H7 (cell line): Measurements from ENCODE around the gene AGBL3. TPM values are rescaled to one million over a fixed set of nuclear protein-coding genes. Genes with fewer than 3 reads are reported as not detected.
"Not testable (repeated sequence)": the region's sequence is repeated elsewhere in the genome, so short reads cannot be mapped to it uniquely, and the experiment has no call there.

Experiments
- DNase-seq: peaks from one replicate; pipeline ENCODE4 v3.0.0; 2012
- H3K27me3 ChIP-seq: 2 replicates; pipeline ENCODE4 v1.6.0; 2011; ENCODE audit warnings: mild to moderate bottlenecking, low read length; ENCODE audit not compliant: control insufficient read depth, insufficient read depth
- H3K36me3 ChIP-seq: replicated peaks from 2 replicates; pipeline ENCODE4 v1.5.1; 2011; ENCODE audit warnings: low read length; ENCODE audit not compliant: control insufficient read depth, insufficient read depth
- H3K4me3 ChIP-seq: 2 replicates; pipeline ENCODE4 v1.5.1; 2011; ENCODE audit warnings: low read depth, mild to moderate bottlenecking, control low read depth, low read length, moderate library complexity; ENCODE audit not compliant: insufficient read depth
- total RNA-seq: library from RNA; depleted of rRNA; stranded (reverse); fragments of >200 nt; shearing (Covaris generic); gene quantifications from 2 replicates; pipeline ENCODE4 v1.2.3, GENCODE V29; 2014

Gene AGBL3
- total RNA-seq, 1 experiment from 2014 or later, result 1.7 TPM

DNA sequence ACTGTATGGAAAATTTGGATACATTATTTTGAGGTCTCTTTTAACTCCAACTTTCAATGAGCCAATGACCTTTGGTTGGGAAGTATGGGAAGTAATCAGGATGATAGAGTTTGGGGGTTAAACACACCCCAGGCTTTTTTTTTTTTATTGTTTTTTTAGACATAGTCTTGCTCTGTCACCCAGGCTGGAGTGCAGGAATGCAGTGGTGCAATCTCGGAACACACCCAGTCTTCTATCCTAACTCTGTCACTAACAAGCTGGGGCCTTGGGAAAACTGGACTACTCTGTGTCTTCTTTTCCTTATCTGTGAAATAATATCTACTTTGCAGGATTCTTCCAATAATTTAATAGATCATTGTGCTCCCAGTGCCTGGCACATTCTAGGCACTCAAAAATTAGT lies 37.6 kb upstream of the AGBL3 start:
- no peak overlapping the region for H3K4me3 ChIP-seq
- no peak for DNase-seq
- peaks cover 27% of the 10 kb centered on the region for H3K36me3 ChIP-seq
- H3K27me3 ChIP-seq, result no peaks in the 10 kb centered on the region

GRCh38 chr7:134949171-134949570 lies 37.1 kb upstream of the AGBL3 start:
- peaks cover 27% of the 10 kb centered on the region for H3K36me3 ChIP-seq
- no peak overlapping the region for H3K4me3 ChIP-seq
- no peaks in the 10 kb centered on the region for H3K27me3 ChIP-seq
- DNase-seq, result no peak

DNA sequence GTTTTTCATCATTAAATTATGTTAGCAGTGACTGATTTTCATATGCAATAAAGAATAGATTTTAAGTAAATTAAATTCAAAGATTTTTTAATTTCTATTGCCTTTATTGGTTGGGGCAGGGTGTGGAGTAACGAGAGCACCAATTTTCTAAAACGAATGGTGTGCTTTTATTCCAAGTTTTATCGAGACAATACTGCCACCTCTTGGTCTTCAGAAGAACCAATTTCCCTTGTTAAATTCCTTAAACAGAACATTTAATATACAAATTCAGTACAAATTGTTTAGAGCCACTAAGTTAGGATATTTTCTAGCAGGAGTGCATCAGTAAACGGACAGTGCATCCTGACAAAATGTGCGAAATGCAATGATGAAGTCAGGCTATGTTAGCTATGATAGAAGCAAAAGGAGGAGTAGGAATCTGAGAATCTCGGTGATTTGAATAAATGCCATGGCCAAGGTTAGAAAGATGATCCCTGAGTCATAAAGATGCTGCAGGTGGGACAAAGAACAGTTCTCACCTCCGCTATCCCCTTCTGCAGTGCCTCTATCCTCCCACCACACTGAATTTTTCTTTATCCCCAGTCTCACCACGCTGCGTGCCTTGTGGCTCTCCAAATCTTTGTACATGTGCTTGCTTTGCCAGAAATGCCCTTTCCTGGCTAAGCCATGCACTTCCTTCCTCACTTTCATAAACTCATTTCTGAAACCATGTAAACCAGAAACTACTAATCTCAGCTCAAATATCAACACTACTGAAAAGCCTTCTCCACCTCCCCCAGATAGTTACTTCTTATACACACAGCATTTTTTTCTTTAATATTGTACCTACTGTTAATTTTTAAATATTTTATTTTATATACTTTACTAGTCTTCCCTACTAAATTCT lies 31.9 kb upstream of the AGBL3 start:
- Histone ChIP-seq H3K36me3 (peaks cover 26% of the 10 kb centered on the region), H3K4me3 (no peak overlapping the region), H3K27me3 (no peaks in the 10 kb centered on the region)
- DNase-seq, result peak; percentile 15

GRCh38 chr7:134957005-134957404 lies 29.3 kb upstream of the AGBL3 start:
- Histone ChIP-seq H3K4me3 (no peak overlapping the region), H3K27me3 (no peaks in the 10 kb centered on the region), H3K36me3 (peaks cover 22% of the 10 kb centered on the region)
- no peak for DNase-seq

DNA sequence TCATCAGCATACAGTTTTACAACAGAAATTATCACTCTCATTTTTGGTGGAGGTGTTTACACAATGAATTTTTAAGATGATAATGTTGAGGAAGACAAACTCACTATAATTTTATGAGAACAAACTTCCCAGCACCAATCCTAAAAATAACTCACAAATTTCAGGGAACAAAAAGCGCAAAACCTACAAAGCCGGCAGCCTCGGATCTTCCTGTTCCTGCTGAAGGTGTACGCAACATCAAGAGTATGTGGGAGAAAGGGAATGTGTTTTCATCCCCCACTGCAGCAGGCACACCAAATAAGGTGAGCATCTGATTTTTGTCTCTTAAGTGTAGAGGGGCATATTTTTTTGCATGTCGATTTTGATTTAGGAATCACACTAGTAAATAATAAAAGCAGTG lies 26.5 kb upstream of the AGBL3 start:
- peaks cover 22% of the 10 kb centered on the region for H3K36me3 ChIP-seq
- no peaks in the 10 kb centered on the region for H3K27me3 ChIP-seq
- DNase-seq, result no peak
- H3K4me3 ChIP-seq, result no peak overlapping the region

- H3K36me3 ChIP-seq, result peaks cover 22% of the 10 kb centered on the region
- H3K4me3 ChIP-seq, result no peak overlapping the region
- DNase-seq, result no peak
- no peaks in the 10 kb centered on the region for H3K27me3 ChIP-seq
These were observed 24.0 kb upstream of the AGBL3 start for GRCh38 chr7:134962270-134962780.

DNA sequence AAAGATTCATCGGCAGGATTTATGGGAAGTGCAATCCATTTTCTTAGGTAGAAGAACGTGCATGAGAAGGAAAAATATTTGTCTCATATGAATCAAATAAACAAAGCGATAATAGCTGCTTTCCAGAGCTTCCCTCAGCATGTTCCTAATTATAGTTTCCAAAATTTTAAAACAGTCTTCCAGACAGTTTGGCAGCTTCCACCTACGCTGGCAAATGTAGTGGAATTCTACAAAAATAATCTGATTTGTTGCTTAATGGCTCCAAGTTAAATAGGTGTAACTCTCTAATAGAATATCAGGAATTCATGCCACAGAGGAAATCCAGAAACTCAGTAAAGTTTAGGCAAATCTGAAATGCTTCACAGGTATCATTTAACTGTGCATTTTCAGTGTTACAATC lies 23.3 kb upstream of the AGBL3 start:
- H3K27me3 ChIP-seq, result no peaks in the 10 kb centered on the region
- no peak for DNase-seq
- peaks cover 21% of the 10 kb centered on the region for H3K36me3 ChIP-seq
- H3K4me3 ChIP-seq, result no peak overlapping the region

DNA sequence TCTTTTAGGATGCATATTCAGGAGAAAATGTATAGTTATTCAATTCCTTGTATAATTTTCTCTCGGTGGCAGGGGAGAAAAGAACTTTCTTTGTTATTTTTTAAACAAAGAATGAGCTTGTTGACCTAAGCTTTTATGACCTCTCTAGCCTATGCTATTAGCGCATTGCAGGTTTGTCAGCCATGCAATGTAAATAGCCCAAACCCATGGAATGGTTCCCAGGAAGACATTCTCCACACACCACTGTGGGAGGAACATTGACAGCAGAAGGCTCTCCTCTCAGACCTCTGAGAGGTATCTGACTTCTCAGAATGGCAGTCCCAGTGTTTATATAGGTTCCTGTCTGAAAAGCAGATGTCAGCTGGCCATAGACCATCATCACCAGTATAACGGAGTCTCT lies 19.6 kb upstream of the AGBL3 start:
- Histone ChIP-seq H3K36me3 (peaks cover 9% of the 10 kb centered on the region), H3K27me3 (no peaks in the 10 kb centered on the region), H3K4me3 (no peak overlapping the region)
- no peak for DNase-seq

DNA sequence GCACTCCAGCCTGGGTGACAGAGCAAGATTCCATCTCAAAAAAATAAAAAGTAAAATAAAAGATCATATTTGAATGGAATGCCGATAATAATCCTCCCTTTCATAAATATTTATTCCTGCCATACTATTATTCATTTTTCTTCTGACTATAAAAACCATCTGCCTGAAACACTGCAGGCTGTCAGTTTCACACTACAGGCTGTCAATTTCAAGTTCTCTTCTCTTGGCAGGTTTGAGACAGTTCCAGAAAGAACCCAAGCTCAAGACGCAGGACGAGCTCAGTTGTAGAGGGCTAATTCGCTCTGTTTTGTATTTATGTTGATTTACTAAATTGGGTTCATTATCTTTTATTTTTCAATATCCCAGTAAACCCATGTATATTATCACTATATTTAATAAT lies 18.2 kb upstream of the AGBL3 start:
- Histone ChIP-seq H3K27me3 (no peaks in the 10 kb centered on the region), H3K4me3 (no peak overlapping the region), H3K36me3 (peaks cover 9% of the 10 kb centered on the region)
- DNase-seq, result no peak

GRCh38 chr7:134981645-134982044 lies 4.7 kb upstream of the AGBL3 start:
- not testable (repeated sequence) for DNase-seq, H3K36me3 ChIP-seq, H3K4me3 ChIP-seq, H3K27me3 ChIP-seq

DNA sequence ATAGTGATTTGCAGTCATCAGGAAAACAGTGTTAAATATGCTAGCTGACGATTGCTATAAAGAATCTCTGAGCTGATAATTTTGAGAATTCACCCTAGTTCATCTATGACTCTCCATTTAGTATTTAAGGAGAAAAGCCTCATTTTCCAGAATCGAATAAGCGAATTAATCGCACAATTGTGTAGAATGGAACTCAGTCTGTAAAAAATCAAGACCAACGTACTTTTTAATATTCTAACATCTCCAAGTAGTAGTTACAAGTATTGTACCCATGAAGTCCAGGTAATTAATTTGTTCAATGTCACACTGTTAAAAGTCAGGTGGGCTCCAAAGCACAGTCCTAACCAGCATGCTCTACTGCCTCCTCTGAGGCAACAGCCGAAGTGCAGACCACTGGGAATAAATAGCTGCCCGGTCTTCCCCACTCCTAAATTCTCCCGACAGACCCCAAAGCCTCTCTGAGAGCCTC lies 380 bp upstream of the AGBL3 start:
- Histone ChIP-seq H3K36me3 (no peaks in the 10 kb centered on the region), H3K4me3 (peak overlapping the region; percentile 82), H3K27me3 (no peaks in the 10 kb centered on the region)
- DNase-seq, result no peak

DNA sequence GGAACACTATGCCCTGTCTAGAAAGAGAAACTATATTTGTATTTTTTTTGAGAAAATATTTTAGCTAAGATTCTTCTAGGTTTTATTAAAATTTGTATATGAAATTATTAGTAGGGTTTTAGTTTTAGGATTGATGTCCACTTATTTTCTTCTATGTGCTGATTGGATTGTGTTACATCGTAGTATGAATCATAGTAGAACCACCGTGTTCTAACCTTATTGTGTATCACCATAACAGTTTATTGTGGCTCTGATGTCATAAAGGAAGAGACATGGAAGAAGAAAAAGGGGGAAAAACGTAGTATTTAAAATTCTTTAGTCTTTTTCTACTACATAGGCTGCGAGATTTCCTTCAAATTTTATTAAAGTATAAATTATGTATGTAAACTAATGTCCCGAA lies 1.9 kb downstream of the AGBL3 start:
- no peaks in the 10 kb centered on the region for H3K27me3 ChIP-seq
- no peaks in the 10 kb centered on the region for H3K36me3 ChIP-seq
- H3K4me3 ChIP-seq, result no peak overlapping the region
- DNase-seq, result no peak

DNA sequence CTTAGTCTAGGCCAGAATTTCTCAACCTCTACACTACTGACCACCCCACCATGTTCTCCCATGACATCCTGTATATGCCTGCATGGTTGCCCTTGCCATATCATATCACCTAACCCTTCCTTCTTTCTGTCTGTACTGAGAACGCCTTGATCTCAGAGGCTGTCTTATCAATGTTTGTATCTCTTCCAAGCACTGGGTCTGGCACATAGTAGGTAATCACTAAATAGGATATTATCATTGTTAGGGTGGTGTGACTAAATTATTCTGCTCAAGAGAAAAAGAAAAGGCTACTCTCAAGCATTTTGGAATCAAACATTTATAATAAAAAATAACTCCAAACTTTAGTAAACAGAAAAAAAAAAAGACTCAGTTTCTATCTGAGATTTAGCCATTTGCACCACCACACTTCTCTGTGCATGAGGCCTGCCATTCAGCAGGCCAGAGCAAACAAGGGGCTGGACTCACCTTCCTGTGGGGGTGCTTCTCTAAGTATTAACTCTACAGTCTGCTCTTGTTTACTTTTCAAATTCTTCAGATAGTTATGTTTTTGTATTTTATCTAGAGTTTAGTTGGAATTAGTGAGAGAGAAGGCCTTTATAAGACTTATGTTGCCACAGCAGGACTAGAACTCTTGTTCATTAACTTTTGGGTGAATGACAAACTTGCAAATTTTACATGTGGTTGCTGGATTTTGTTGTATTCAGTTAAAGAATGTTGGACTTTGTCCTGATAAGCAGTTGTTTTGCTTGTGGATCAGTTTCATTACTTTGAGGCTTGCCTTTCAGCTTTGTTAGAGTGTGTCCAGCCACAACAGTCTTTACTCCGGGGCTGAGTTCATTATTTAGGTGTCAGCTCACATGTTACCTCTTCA lies 5.4 kb downstream of the AGBL3 start:
- Histone ChIP-seq H3K4me3 (no peak overlapping the region), H3K36me3 (no peaks in the 10 kb centered on the region), H3K27me3 (no peaks in the 10 kb centered on the region)
- no peak for DNase-seq

- H3K4me3 ChIP-seq, result no peak overlapping the region
These were observed 6.4 kb downstream of the AGBL3 start for GRCh38 chr7:134992626-134993179.

More at GRCh38 chr7:134992626-134993179, 6.4 kb downstream of the AGBL3 start:
- DNase-seq, result no peak
- H3K27me3 ChIP-seq, result no peaks in the 10 kb centered on the region
- H3K36me3 ChIP-seq, result no peaks in the 10 kb centered on the region
